ENCODE measurements around the gene GHRHR. TPM values are rescaled to one million over a fixed set of nuclear protein-coding genes. Genes with fewer than 3 reads are reported as not detected.

GHRHR gene
- total and polyA plus RNA-seq, 10 of the 15 experiments (the other 5 are each of a cell fraction or from before 2014, with no cell fraction given): not detected

GRCh38 chr7:30968747-30969603 is 5.2 kb downstream of the GHRHR start:
- 66% methylated on average over 7 of the region's 7 CpGs for WGBS (ENCODE audit: insufficient coverage, insufficient replicate concordance, low lambda C conversion rate, missing lambda C conversion rate)
- POLR2A ChIA-PET: no interaction called here
- no peak overlapping the region for H2AFZ ChIP-seq (ENCODE audit: control insufficient read depth, low read depth, low read length)
- RAD21 ChIA-PET (ENCODE audit: unreplicated experiment): no interaction called here
- H4K20me1 ChIP-seq (ENCODE audit: control insufficient read depth, insufficient read depth): no peaks in the 10 kb centered on the region
- H3K79me2 ChIP-seq (ENCODE audit: control insufficient read depth, insufficient read depth, low read length): no peaks in the 10 kb centered on the region
- intact Hi-C loops (cut with micrococcal nuclease; ENCODE audit: unreplicated experiment): no loop called here
- H3K27me3 ChIP-seq (replicated peaks in 1 of 2; ENCODE audit: control insufficient read depth in 2 of 2, insufficient read depth in 2 of 2, low read length in 1 of 2): no peaks in the 10 kb centered on the region
- BruUV-seq (replicated peaks): no TSS peak
- H3K4me1 ChIP-seq (ENCODE audit: control insufficient read depth, insufficient read depth, low read length): peaks cover under 1% of the 10 kb centered on the region
- no peak for FAIRE-seq
- no peak overlapping the region for H3K9ac ChIP-seq (ENCODE audit: control insufficient read depth, insufficient read depth, low read length)
- CTCF ChIA-PET: interaction anchor here (11.3 kb wide), 1 partner anchor 32 kb away, joined by 159 read pairs; no protein-coding TSS in a partner anchor
- H3K9me3 ChIP-seq (replicated peaks; ENCODE audit: control insufficient read depth, insufficient read depth, low read length): no peaks in the 10 kb centered on the region
- SMC1A ChIA-PET (ENCODE audit: uncharacterized antibody, unreplicated experiment): interaction anchor here (1.0 to 1.6 kb wide), 2 partner anchors 13 to 30 kb away, joined by 3 to 8 read pairs; no protein-coding TSS in a partner anchor
- in situ Hi-C loops (cut with MboI): no loop called here
- H3K36me3 ChIP-seq (ENCODE audit: control insufficient read depth in 2 of 2, insufficient read depth in 2 of 2, low read length in 1 of 2): no peaks in the 10 kb centered on the region
- no peak overlapping the region for H3K4me3 ChIP-seq
- H3K27ac ChIP-seq (ENCODE audit: control insufficient read depth, insufficient read depth): no peak overlapping the region
- DNase-seq (ENCODE audit: low read depth, low spot score): no peak
- TF ChIP-seq ZNF274 (IDR thresholded peaks at IDR 0.05; ENCODE audit: insufficient read depth, insufficient read length) (no peak), GABPA (IDR thresholded peaks at IDR 0.05; ENCODE audit: low read depth) (no peak), MAX (IDR thresholded peaks at IDR 0.05; ENCODE audit: low read depth, low read length) (no peak), BCL3 (IDR thresholded peaks at IDR 0.05; ENCODE audit: borderline replicate concordance, insufficient read depth, low read depth, low read length, poor library complexity, severe bottlenecking) (no peak), RAD21 (IDR thresholded peaks at IDR 0.05; ENCODE audit: insufficient read depth, low read depth, low read length) (no peak), IKZF2 (IDR thresholded peaks at IDR 0.05) (no peak), ZBTB33 (IDR thresholded peaks at IDR 0.05) (no peak)
- ATAC-seq: peak; percentile 21; the same call in 2 of the 3 replicates
- no peak overlapping the region for H3K4me2 ChIP-seq (ENCODE audit: control insufficient read depth, insufficient read depth)

Measured in GM12878 (cell line).